Fibroblast of lung (primary cell): ENCODE data around the gene NT5C1B. TPM values are rescaled to one million over a fixed set of nuclear protein-coding genes. Genes with fewer than 3 reads are reported as not detected.

ENCODE experiments used
- DNase-seq, 2 donors: peaks; one replicate each; pipeline versions ENCODE4 v3.0.0 to v3.0.0-alpha.2; 2010; ENCODE audit warnings: low read depth in 2 of 2
- H2AFZ ChIP-seq: 2 replicates; pipeline ENCODE4 v1.5.1; 2012; ENCODE audit warnings: low read length, control low read depth, inconsistent platforms
- H3K27ac ChIP-seq: 2 replicates; pipeline ENCODE4 v1.5.1; 2011; ENCODE audit warnings: low read length, control low read depth; ENCODE audit not compliant: insufficient read depth
- H3K27me3 ChIP-seq: 2 replicates; pipeline ENCODE4 v1.5.1; 2011; ENCODE audit warnings: mild to moderate bottlenecking, low read length; ENCODE audit not compliant: control insufficient read depth, insufficient read depth
- H3K36me3 ChIP-seq: 2 replicates; pipeline ENCODE4 v1.5.1; 2011; ENCODE audit warnings: low read length; ENCODE audit not compliant: control insufficient read depth, insufficient read depth
- H3K4me1 ChIP-seq: 2 replicates; pipeline ENCODE4 v1.5.1; 2011; ENCODE audit warnings: low read length; ENCODE audit not compliant: control insufficient read depth, insufficient read depth; ENCODE audit errors: extremely low read depth
- H3K4me2 ChIP-seq: 2 replicates; pipeline ENCODE4 v1.5.1; 2011; ENCODE audit warnings: low read length, control low read depth; ENCODE audit not compliant: insufficient read depth; ENCODE audit errors: extremely low read depth
- H3K4me3 ChIP-seq, 4 experiments: fragments of 200-600 bp in 1 of 4; sonication (generic) in 1 of 4; replicated peaks in 1 of 4; 2 replicates each; pipeline ENCODE4 v1.5.1; 2011 to 2016; ENCODE audit warnings: low read length in 4 of 4, low read depth in 3 of 4, mild to moderate bottlenecking in 3 of 4, control low read depth in 2 of 4, inconsistent platforms in 1 of 4, mixed read lengths in 1 of 4; ENCODE audit not compliant: insufficient read depth in 1 of 4; ENCODE audit errors: control extremely low read depth in 1 of 4
- H3K79me2 ChIP-seq: 2 replicates; pipeline ENCODE4 v1.5.1; 2012; ENCODE audit warnings: mild to moderate bottlenecking, low read length, inconsistent platforms; ENCODE audit not compliant: control insufficient read depth, insufficient read depth
- H3K9ac ChIP-seq: 2 replicates; pipeline ENCODE4 v1.5.1; 2011; ENCODE audit warnings: mild to moderate bottlenecking, low read length, control low read depth; ENCODE audit not compliant: insufficient read depth
- H3K9me3 ChIP-seq: 2 replicates; pipeline ENCODE4 v1.5.1; 2012; ENCODE audit warnings: low read depth, low read length; ENCODE audit not compliant: control insufficient read depth, insufficient read depth
- H4K20me1 ChIP-seq: 2 replicates; pipeline ENCODE4 v1.5.1; 2011; ENCODE audit warnings: low read length; ENCODE audit not compliant: control insufficient read depth, insufficient read depth; ENCODE audit errors: extremely low read depth
- EZH2 ChIP-seq: IDR thresholded peaks from 2 replicates; pipeline ENCODE4 v1.5.1; 2012; ENCODE audit warnings: low read length, control low read depth, mild to moderate bottlenecking; ENCODE audit errors: missing control alignments
- polyA plus RNA-seq, 2 donors: library from polyadenylated mRNA; depleted of rRNA in 1 of 2; stranded (reverse) in 1 of 2; unstranded in 1 of 2; fragments of >200 nt; gene quantifications; 2 replicates each; pipeline ENCODE4 v1.2.1, GENCODE V29; 2011 to 2012; ENCODE audit warnings: missing spikeins in 1 of 2
- total RNA-seq: library from RNA; depleted of rRNA; stranded (reverse); fragments of >200 nt; gene quantifications from 2 replicates; pipeline ENCODE4 v1.2.1, GENCODE V29; 2014
- TF ChIP-seq, protein P1 (sequence below), 2 donors: IDR thresholded peaks in 1 of 2; conservative IDR thresholded peaks in 1 of 2; 1 replicate in 1 of 2; 2 replicates in 1 of 2; pipeline ENCODE4 v1.5.1; 2011 to 2012; ENCODE audit warnings: low read length in 2 of 2, control low read depth in 1 of 2, inconsistent platforms in 1 of 2, low read depth in 1 of 2, mild to moderate bottlenecking in 1 of 2

Gene NT5C1B
- total and polyA plus RNA-seq, 2 donors (not counting 1 experiment from before 2014, with no cell fraction given), result not detected

DNA sequence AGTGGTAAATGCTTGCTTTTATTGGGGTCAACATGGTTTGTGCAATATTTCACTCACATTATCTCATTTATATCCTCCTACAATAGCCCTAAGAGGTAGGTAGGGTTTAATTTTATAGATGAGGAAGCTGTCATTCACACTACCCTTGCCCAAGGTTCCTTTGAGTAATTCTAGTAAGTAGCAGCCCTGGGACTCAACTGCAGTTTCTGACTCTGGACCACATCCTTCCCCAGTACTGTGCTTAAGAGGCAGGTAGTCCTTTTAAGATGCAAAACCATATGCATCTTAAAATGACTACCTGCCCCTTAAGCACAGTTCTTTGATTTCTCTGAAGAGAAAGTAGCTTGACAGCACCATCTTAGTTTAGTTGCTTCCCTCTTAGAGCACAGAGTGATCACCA, 15.7 kb upstream of the NT5C1B start:
- Histone ChIP-seq H3K27me3 (no peaks in the 10 kb centered on the region), H3K27ac (no peak overlapping the region), H3K79me2 (no peaks in the 10 kb centered on the region), H4K20me1 (no peaks in the 10 kb centered on the region), H3K4me1 (peaks cover 2% of the 10 kb centered on the region), H3K9me3 (no peaks in the 10 kb centered on the region), H2AFZ (no peak overlapping the region), H3K4me3 (no peak overlapping the region), H3K36me3 (no peaks in the 10 kb centered on the region), H3K9ac (no peak overlapping the region), H3K4me2 (no peak overlapping the region)
- TF ChIP-seq EZH2, result no peak
- TF ChIP-seq, protein P1, sequence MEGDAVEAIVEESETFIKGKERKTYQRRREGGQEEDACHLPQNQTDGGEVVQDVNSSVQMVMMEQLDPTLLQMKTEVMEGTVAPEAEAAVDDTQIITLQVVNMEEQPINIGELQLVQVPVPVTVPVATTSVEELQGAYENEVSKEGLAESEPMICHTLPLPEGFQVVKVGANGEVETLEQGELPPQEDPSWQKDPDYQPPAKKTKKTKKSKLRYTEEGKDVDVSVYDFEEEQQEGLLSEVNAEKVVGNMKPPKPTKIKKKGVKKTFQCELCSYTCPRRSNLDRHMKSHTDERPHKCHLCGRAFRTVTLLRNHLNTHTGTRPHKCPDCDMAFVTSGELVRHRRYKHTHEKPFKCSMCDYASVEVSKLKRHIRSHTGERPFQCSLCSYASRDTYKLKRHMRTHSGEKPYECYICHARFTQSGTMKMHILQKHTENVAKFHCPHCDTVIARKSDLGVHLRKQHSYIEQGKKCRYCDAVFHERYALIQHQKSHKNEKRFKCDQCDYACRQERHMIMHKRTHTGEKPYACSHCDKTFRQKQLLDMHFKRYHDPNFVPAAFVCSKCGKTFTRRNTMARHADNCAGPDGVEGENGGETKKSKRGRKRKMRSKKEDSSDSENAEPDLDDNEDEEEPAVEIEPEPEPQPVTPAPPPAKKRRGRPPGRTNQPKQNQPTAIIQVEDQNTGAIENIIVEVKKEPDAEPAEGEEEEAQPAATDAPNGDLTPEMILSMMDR (conservative IDR thresholded peaks at IDR 0.05 in 1 of 2, IDR thresholded peaks at IDR 0.05 in 1 of 2; ENCODE audit: low read depth in 1 of 2, low read length in 2 of 2), result no peak
- DNase-seq, result no peak

DNA sequence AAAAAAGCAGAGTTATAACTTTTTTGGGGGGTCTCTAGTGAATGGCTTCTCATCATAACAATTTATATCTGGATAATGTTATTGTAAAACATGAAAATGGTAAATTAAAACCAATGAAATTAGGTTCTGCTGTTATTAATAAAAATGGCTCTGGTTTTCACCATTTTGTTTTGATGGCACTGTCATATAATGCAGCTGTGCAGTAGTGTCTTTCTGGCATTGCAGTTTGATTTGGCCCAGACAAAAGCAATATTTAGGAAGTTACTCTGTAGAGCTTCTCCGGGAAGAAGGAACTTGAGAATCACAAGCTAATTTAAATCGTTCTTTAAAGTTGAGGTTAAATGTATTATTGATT, 15.1 kb upstream of the NT5C1B start:
- no peaks in the 10 kb centered on the region for H3K27me3 ChIP-seq
- no peaks in the 10 kb centered on the region for H3K9me3 ChIP-seq
- H3K36me3 ChIP-seq, result no peaks in the 10 kb centered on the region
- H4K20me1 ChIP-seq, result no peaks in the 10 kb centered on the region
- H3K4me3 ChIP-seq, result no peak overlapping the region
- H3K79me2 ChIP-seq, result no peaks in the 10 kb centered on the region
- DNase-seq, result no peak
- no peak overlapping the region for H3K27ac ChIP-seq
- no peak overlapping the region for H3K9ac ChIP-seq
- H2AFZ ChIP-seq, result no peak overlapping the region
- H3K4me1 ChIP-seq, result peaks cover 7% of the 10 kb centered on the region
- TF ChIP-seq EZH2, result no peak
- TF ChIP-seq, protein P1 (conservative IDR thresholded peaks at IDR 0.05 in 1 of 2, IDR thresholded peaks at IDR 0.05 in 1 of 2; ENCODE audit: low read depth in 1 of 2, low read length in 2 of 2), result no peak
- no peak overlapping the region for H3K4me2 ChIP-seq

DNA sequence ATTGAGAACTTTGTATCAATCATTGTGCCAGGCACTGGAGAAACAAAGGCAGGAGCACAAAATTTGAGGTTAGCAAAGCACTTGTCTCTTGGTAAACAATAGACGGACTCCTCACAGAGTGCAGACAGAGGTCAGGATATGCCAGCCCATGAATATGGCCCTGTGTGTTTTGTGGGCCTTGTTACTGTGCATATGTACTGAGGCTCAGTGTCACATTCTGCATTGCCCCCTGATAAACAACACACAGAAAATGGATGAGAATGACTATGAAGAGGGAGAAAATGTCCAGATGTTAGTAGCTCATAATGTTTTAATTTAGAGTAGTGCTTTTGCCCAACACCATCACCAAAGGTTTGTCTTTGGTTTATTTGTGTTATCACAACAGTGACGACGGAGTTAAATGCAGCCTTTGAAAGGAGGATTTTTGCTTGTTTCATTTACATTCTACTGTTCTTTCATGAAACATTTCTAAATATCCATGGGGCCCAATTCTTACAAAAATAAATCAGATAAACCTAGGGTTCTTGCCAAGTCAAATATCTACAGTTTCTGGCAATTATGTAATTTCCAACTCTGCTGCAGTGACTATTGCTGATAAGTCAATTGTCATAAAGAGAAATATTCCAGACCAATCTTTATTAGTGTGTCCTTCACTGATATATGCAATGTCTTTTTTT, 14.6 kb upstream of the NT5C1B start:
- H3K4me3 ChIP-seq, result no peak overlapping the region

More for the DNA sequence above, 14.6 kb upstream of the NT5C1B start:
- Histone ChIP-seq H3K27me3 (no peaks in the 10 kb centered on the region), H2AFZ (no peak overlapping the region), H4K20me1 (no peaks in the 10 kb centered on the region), H3K4me1 (peaks cover 11% of the 10 kb centered on the region), H3K4me2 (no peak overlapping the region), H3K27ac (no peak overlapping the region), H3K9ac (no peak overlapping the region), H3K36me3 (no peaks in the 10 kb centered on the region), H3K79me2 (no peaks in the 10 kb centered on the region), H3K9me3 (no peaks in the 10 kb centered on the region)
- peak in 1 of 2 donors; percentile 43 for DNase-seq
- TF ChIP-seq, protein P1 (conservative IDR thresholded peaks at IDR 0.05 in 1 of 2, IDR thresholded peaks at IDR 0.05 in 1 of 2; ENCODE audit: low read depth in 1 of 2, low read length in 2 of 2), result no peak
- TF ChIP-seq EZH2, result no peak
